ENCODE results near the gene DIPK1B. TPM values are rescaled to one million over a fixed set of nuclear protein-coding genes. Genes with fewer than 3 reads are reported as not detected.
"Not testable (repeated sequence)": the region's sequence is repeated elsewhere in the genome, so short reads cannot be mapped to it uniquely, and the experiment has no call there.

DIPK1B gene
- total RNA-seq, 1 experiment from 2014 or later = 26.3 TPM

GRCh38 chr9:136754626-136755301 lies 42.4 kb downstream of the DIPK1B start:
- H3K4me1 ChIP-seq (ENCODE audit: insufficient read depth, low read length) = no peaks in the 10 kb centered on the region
- H3K9me2 ChIP-seq (replicated peaks; ENCODE audit: low read length) = no peaks in the 10 kb centered on the region
- H3F3A ChIP-seq (ENCODE audit: low read length, unreplicated experiment) = no peaks in the 10 kb centered on the region
- no peaks in the 10 kb centered on the region for H3K27me3 ChIP-seq (ENCODE audit: low read length)
- no peaks in the 10 kb centered on the region for H3K9me3 ChIP-seq (ENCODE audit: low read length)
- H3K9ac ChIP-seq (ENCODE audit: low read length) = no peak overlapping the region
- intact Hi-C loops (cut with micrococcal nuclease) = no loop called here
- DNase-seq (no peak), ATAC-seq (no peak)
- BruUV-seq (replicated peaks) = no TSS peak
- no peak overlapping the region for H3K27ac ChIP-seq (ENCODE audit: low read length)
- H4K20me1 ChIP-seq (ENCODE audit: low read length) = no peaks in the 10 kb centered on the region
- no peak overlapping the region for H3K4me2 ChIP-seq (ENCODE audit: low read length)
- CTCF ChIA-PET = no interaction called here
- H3K79me2 ChIP-seq (ENCODE audit: low read length) = no peaks in the 10 kb centered on the region
- no peak for TF ChIP-seq CTCF (conservative IDR thresholded peaks at IDR 0.05; ENCODE audit: low read depth, low read length)
- TF ChIP-seq EZH2phosphoT487 (IDR thresholded peaks at IDR 0.05; ENCODE audit: borderline replicate concordance, low read length) = no peak
- no peak for TF ChIP-seq EZH2 (IDR thresholded peaks at IDR 0.05; ENCODE audit: low read length, unreplicated experiment)
- H3K4me3 ChIP-seq (ENCODE audit: low read length) = no peak overlapping the region
- POLR2A ChIA-PET (ENCODE audit: unreplicated experiment) = no interaction called here
- H3K36me3 ChIP-seq (ENCODE audit: low read depth, low read length) = no peaks in the 10 kb centered on the region
- no peak overlapping the region for H2AFZ ChIP-seq (ENCODE audit: low read length)

- POLR2A ChIA-PET (ENCODE audit: unreplicated experiment); H3K9ac ChIP-seq (ENCODE audit: low read length); H3K27me3 ChIP-seq (ENCODE audit: low read length); CTCF ChIA-PET; intact Hi-C loops (cut with micrococcal nuclease); H3K9me3 ChIP-seq (ENCODE audit: low read length); H4K20me1 ChIP-seq (ENCODE audit: low read length); BruUV-seq (replicated peaks); H3K4me1 ChIP-seq (ENCODE audit: insufficient read depth, low read length); H3K4me3 ChIP-seq (ENCODE audit: low read length); H2AFZ ChIP-seq (ENCODE audit: low read length); H3K27ac ChIP-seq (ENCODE audit: low read length); H3F3A ChIP-seq (ENCODE audit: low read length, unreplicated experiment); ATAC-seq; H3K36me3 ChIP-seq (ENCODE audit: low read depth, low read length); H3K9me2 ChIP-seq (replicated peaks; ENCODE audit: low read length); H3K79me2 ChIP-seq (ENCODE audit: low read length); H3K4me2 ChIP-seq (ENCODE audit: low read length); DNase-seq: not testable (repeated sequence)
Measured at GRCh38 chr9:136755302-136756133, 43.1 kb downstream of the DIPK1B start.

GRCh38 chr9:136756134-136756438 lies 43.7 kb downstream of the DIPK1B start:
- no TSS peak for BruUV-seq (replicated peaks)
- no peaks in the 10 kb centered on the region for H3F3A ChIP-seq (ENCODE audit: low read length, unreplicated experiment)
- CTCF ChIA-PET = no interaction called here

More at GRCh38 chr9:136756134-136756438, 43.7 kb downstream of the DIPK1B start:
- H2AFZ ChIP-seq (ENCODE audit: low read length) = no peak overlapping the region
- no peak overlapping the region for H3K4me3 ChIP-seq (ENCODE audit: low read length)
- no peaks in the 10 kb centered on the region for H3K4me1 ChIP-seq (ENCODE audit: insufficient read depth, low read length)
- H4K20me1 ChIP-seq (ENCODE audit: low read length) = no peaks in the 10 kb centered on the region
- no peak for DNase-seq
- POLR2A ChIA-PET (ENCODE audit: unreplicated experiment) = no interaction called here
- no peak overlapping the region for H3K9ac ChIP-seq (ENCODE audit: low read length)
- H3K9me2 ChIP-seq (replicated peaks; ENCODE audit: low read length) = no peaks in the 10 kb centered on the region
- no peaks in the 10 kb centered on the region for H3K9me3 ChIP-seq (ENCODE audit: low read length)
- intact Hi-C loops (cut with micrococcal nuclease) = no loop called here
- TF ChIP-seq CTCF (conservative IDR thresholded peaks at IDR 0.05; ENCODE audit: low read depth, low read length) (no peak), EZH2 (IDR thresholded peaks at IDR 0.05; ENCODE audit: low read length, unreplicated experiment) (no peak), EZH2phosphoT487 (IDR thresholded peaks at IDR 0.05; ENCODE audit: borderline replicate concordance, low read length) (no peak)
- no peaks in the 10 kb centered on the region for H3K36me3 ChIP-seq (ENCODE audit: low read depth, low read length)
- H3K79me2 ChIP-seq (ENCODE audit: low read length) = no peaks in the 10 kb centered on the region
- H3K4me2 ChIP-seq (ENCODE audit: low read length) = no peak overlapping the region
- no peaks in the 10 kb centered on the region for H3K27me3 ChIP-seq (ENCODE audit: low read length)
- H3K27ac ChIP-seq (ENCODE audit: low read length) = no peak overlapping the region
- no peak for ATAC-seq
